Cerebellar nuclear complex (tissue), 1 donor: ENCODE data around the gene SNRNP200.
"Not testable (repeated sequence)": the region's sequence is repeated elsewhere in the genome, so short reads cannot be mapped to it uniquely, and the experiment has no call there.

Experiments used
- DNase-seq, 2 experiments: peaks; one replicate each; lab custom pipeline; 2025; lab: John Stamatoyannopoulos, UW

SNRNP200 gene

GRCh38 chr2:96274355-96275056, 30.8 kb downstream of the SNRNP200 start:
- DNase-seq: no peak

GRCh38 chr2:96273763-96274162, 31.6 kb downstream of the SNRNP200 start:
- DNase-seq: no peak

GRCh38 chr2:96271995-96272394, 33.4 kb downstream of the SNRNP200 start:
- DNase-seq: no peak

- no peak for DNase-seq
Measured at GRCh38 chr2:96267159-96267971, 38.0 kb downstream of the SNRNP200 start.

GRCh38 chr2:96265840-96266679, 39.3 kb downstream of the SNRNP200 start, which contains the start of the genes CIAO1 and TMEM127:
TSS of gene CIAO1 (plus strand) at chr2:96266225. CDS start at chr2:96266351, 126 bp downstream.
TSS of gene TMEM127 (minus strand) at chr2:96265997. CDS start at chr2:96265381, 616 bp downstream.
- peak; percentile 90 to 93 for DNase-seq

DNA sequence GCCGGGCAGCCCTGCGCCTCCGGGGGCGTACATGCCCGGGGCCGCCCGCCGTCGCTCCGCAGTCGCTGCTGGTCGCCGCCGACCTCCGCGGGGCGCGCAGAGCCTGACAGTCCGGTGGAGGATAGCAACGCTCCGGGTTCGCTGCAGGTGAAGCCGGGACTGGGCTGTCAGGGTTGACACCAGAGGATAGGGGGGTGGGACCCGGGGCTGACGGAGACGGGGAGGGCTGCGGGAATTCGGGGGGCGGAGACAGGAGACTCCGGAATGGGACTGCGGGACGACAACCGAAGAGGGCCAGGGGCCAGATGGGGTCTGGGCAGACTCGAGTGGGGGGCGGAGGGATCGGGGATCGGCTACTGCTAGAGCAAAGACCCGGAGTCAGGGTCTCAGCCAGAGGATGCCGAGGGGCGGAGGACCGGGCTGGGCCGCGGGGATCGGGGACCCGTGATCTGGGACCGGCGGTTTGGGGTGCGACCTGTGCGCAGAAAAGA, 40.0 kb downstream of the SNRNP200 start:
- no peak for DNase-seq

GRCh38 chr2:96264656-96265348, 40.5 kb downstream of the SNRNP200 start:
- no peak for DNase-seq

DNA sequence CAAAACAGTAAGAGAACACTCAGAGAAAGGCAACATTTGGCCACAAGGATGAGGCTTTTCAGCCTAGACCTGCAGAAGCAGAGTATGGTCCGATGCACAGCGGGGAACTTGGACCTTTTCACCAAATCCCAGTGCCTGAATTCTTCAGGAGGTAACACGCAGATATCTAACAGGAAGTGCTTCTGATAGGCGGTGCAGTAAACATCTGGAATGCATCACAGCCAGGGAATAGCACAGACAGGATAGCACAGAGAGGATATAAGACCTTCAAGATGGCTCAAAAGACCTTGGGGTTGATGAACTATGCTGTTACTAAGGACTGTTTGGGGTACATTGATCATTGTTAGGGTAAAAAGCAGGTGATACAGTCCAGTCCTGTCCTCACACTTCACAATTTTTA, 41.3 kb downstream of the SNRNP200 start:
- DNase-seq: no peak

DNA sequence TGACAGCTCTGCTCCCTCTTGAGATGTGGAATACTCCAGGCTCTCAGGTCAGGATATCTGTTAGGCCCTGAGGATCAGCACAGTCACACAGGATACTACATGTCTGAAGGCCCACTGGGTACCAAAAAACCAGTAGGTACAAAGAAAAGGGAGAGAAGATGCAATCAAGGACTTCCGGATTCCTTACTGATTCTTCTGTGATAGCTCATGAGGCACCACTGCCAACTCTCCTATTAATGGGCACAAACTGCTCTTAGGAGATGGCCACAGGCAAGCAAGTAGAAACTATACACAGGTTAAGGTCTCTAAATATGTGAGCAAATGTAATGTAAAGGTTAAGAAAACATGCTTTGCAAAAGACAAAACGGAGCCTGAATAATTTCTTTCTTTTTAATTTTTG, 43.0 kb downstream of the SNRNP200 start:
- DNase-seq: no peak

GRCh38 chr2:96261328-96262003, 43.9 kb downstream of the SNRNP200 start:
- DNase-seq: no peak

DNA sequence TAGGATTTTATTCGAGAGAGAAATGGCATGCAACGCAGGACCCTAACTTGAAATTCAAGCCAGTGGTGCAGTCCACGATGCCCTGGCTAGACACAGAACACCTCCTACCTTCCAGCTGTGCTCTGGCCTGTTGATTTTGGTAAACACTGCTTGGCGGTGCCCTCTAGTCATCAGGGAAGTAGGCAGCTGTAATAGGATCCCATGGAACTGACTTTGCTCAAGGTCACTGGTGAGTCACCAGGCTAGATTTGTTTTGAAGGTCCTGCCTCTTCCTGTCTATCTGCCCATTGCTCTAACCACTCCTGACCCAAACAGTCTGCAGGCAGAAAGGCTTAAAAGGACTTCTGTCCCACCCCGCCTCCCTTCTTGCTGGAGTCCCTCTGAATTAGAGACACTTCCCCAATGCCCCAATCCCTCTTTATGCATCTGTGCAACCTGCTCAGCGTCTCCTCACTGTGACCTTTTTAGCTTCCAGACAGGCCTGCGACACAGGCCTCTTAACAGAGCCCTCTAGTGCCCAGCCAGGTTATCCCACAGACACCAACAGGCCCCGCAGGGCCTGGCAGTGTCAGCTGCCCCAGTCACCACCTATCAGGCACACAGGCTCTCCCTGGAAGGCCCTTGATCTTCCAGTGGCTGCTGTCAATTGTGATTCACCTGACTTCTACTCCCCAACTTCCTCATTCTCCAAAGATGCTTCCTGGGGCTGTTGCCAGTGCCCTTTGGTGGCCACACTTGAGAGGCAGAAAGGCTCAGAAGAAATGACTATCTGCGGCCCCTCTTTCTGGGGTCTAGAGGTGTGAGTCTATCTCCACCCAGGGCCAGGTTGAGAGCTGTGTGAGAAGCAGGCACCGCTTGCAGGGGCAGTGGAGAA, 44.7 kb downstream of the SNRNP200 start:
- peak in 1 of 2 experiments; percentile 11 for DNase-seq

- DNase-seq: no peak
Measured at GRCh38 chr2:96259497-96259921, 45.8 kb downstream of the SNRNP200 start.

DNA sequence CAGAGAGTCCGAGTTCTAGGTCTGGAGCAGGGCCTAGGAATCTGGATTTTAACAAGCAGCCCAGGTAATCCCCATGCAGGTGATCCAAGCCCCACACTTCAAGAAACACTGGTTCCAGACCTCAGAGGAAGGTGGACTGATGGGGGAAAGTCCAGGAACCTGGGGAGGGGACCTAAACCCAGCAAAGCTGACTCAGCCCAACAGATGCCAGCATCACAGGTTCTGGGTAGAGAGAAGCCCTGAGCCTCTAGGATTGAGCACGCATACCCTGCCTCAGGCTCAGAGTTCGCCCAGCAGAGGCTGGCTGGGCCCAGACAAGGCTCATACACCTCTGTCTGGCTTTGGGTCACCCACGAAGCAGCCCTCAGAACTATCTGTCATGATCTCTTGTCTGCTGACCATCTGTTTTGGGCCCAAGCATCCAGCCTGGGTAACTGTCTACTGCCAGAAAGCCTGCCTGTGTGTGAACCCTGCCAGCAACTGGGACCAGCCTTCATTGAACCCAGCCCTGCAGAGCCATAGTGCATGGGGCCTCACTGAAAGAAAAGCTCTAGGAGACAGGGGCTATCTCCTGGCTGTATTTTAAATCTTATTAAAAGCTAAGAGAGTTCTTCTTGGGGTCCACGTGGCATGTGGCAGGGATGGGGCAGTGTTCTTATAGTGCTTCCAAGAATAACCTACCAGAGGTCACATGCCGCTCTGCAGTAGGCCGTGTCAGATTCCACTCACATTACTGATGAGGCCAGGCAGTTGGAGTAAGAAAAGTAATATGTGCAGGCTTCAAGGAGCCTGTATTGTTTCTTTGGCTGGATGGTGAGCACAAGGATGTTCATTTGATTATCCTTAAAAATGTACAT, 47.0 kb downstream of the SNRNP200 start:
- no peak for DNase-seq

DNA sequence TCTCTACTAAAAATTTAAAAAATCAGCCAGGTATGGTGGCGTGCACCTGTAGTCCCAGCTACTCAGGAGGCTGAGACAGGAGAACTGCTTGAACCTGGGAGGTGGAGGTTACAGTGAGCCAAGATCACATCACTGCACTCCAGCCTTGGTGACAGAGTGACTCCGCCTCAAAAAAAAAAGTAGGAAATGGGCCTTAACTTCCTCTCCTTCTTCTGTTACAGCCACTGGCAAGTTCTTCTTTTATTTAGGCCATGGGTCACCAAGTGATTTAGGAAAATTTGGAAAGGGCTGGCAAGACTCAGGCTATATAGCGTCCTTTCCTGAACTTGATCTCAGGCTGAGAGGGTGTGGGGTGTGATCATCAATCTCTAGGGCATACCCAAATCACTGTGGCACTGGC, 47.6 kb downstream of the SNRNP200 start:
- DNase-seq: not testable (repeated sequence)

DNA sequence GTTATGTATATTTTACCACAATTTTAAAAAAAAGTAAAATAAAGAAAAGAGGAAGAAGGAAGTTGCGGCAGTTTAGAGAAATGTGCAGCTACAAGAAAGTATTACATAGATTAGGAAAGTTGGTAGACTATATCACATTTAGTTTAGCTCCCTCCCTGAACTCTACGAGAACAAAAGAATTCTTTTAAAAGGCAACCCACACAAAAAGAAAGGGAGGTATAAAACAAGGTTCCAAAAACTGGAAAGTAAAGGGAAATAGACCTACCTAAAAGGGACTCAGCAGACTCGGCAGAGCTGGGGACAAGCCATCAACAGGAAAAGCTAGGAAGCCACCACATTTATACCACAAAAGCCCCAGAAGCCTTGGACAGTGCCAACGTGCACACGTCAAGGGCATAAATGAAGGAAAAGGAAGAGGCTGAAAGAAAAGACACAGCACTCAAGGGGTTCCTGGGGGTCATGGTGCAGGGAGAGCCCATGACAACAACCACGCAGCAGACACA, 48.7 kb downstream of the SNRNP200 start:
- no peak for DNase-seq

DNA sequence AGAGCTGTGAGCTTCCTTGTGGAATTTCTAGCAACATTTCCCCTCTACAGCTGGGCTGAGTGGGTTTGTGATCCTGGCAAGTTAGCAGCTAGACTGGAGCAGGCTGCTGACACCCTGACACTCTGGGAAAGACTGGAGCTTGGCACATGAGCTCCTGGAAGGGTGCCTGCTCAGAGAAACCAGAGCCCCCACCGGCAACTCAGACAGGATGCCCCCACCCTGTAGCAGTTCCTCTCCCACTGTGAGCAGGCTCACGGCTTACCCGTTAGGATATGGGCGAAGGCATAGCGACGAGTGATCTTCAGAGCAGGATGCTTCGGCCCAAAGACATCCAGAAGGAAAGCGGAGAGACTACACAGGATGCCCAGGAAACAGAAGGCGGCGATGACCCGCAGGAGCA, 50.8 kb downstream of the SNRNP200 start:
- DNase-seq: no peak

- DNase-seq: no peak
Measured at GRCh38 chr2:96253006-96253405, 52.3 kb downstream of the SNRNP200 start.

DNA sequence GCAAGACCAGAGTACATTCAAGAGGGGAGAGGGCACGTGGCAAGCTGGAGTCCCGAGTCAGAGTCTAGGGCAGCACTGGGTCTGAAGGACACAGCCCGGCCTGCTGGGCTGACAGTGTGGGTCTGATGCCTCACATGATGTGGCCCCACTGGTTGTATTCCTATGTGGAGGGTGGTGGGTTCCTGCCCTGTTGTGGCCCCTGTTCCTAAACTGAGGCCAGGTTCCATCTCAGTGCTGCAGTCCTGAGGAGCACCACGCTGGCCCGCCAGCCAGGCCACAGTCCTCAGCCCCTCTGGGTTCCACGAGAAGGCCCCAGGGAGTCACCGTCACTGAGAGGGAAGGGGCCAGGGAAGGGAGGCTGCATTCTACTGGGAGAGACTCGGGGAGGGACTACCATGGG, 52.8 kb downstream of the SNRNP200 start:
- DNase-seq: no peak
